NCI-H748 (cell line): ENCODE measurements around the gene TFDP2.

Source experiments
- DNase-seq: peaks from one replicate; lab custom pipeline; 2025; ENCODE audit not compliant: unreplicated experiment; lab: John Stamatoyannopoulos, UW

TFDP2 gene

DNA sequence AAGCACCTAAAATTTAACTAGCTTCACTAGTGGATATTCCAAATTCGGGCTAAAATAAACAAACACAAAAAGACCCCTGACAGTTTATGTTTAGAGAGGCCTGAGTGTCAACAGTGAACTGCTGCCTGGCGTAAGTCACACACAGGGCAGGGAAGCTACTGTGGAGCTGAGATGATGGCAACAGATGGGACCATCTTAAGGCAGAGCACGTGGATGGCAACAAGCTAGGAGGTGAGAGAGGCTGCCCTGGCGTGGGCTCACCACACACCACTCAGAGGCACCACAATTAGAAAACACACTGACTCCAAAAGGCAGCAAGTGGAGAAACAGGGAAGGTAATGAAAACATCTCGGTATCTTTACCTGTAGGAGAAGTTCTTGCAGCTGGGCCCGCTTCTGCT is 179.6 kb downstream of the TFDP2 start:
- no peak for DNase-seq

DNA sequence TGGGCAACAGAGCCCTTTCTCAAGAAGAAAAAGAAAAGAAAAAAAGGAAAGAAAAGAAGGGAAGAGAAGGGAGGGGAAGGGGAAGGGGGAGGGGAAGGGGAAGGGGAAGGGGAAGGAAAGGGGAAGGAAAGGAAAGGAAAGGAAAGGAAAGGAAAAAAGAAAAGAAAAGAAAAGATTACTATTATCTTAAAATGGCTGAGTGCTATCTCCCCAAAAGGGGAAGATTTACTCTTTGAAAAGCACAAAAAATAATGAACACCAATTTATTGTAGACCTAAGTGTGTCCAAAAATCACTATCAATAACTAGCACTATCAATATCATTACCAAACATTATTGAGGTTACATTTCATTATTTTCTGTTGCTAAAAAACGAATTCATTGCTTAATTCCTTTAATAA is 183.9 kb downstream of the TFDP2 start:
- no peak for DNase-seq

DNA sequence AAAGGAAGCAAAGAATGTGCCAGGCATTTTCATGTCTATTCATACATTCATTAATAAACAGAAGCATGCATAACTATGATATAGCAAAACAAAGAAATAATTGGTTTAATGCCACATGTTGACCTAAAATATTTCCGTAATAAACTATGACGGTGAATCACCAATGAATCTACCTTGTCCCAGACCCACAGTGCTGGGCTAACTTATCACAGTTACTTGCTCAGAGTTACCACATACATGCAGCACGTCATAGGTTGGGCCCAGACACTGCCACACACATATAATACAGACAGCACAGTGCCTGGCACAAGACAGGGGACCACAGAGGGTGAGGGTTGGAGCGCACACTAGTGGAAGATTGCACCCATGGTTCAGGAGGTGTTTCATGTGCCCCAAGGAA is 186.0 kb downstream of the TFDP2 start:
- no peak for DNase-seq

DNA sequence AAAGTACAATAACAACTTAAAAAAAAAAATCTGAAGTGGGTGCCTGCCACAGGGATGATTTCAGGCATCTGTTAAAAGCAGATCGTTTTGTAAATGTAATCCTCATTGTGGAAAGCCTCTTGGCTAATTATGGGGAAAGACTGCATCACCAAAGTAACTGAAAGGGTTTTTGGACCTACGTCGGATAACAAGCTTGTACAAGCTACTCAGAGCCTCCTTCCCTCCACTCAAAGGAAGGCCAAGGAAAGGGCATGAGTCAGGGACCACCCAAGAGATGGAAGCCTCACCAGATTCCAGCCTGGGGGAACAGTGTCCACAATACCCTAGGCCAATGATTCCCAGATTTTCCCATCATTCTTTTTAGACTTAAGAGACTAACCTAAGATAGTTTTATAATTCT is 188.6 kb downstream of the TFDP2 start:
- no peak for DNase-seq

DNA sequence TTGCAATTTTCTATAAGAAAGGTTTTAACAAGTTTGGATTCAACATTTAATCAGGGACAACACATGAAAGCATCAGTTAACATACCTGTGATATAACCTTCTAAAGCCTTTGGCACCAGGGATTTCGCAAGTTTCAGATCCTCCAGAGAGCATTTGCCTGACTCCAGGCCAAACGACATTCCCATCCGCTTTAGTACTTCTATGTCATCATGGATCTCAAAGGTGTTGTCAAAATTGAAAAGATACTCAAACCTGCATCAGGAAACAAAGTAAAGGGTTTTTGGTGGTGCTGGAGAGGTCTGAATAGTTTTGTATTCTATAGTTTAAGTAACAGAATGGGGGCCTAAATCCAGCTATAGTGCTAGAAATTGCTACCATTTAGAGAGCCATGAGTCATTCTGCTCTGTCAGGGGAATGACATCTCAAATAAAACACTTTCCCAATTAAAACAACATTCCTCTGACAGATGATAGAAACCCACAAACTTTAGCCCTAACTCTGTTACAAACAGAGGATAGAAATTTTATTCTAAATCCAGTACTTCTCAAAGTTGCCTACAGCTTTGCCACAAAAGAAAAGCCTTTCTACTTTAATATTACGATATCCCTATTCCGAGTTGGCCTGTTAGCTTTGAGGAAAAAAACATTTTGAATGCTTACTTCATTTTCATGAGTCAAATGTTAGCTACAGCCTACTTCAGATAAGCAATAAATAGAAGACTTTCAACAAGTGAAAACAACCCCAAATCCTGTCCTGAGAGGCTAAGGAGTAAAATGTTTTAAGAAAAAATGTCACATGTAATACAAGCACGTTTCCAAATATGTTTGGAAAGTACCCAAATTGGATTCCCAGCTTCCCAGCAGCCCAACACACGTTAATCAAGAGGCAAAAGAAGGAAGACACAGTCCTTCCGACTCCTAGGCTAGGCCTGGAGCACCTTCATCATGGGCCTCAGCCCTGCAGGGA is 189.5 kb downstream of the TFDP2 start:
- DNase-seq = no peak

DNA sequence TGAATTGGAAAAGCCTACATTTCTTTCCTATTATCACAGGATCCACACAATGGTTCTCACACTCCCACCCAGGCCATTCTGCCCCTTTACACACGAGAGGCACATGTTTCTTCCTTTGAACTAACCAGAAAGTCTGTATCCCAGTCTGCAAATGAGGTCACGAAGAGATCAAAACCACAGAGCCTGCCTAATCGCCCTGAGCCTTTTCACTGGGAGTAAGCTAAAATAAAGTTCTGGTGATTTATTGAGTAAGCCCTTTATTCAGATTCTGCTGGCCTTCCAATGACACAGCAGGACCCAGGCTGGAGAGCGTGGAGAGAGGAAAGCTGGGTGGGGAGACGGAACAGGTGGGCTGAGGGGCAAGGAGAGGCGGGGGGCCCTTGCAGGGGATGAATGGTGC is 194.2 kb downstream of the TFDP2 start:
- no peak for DNase-seq

DNA sequence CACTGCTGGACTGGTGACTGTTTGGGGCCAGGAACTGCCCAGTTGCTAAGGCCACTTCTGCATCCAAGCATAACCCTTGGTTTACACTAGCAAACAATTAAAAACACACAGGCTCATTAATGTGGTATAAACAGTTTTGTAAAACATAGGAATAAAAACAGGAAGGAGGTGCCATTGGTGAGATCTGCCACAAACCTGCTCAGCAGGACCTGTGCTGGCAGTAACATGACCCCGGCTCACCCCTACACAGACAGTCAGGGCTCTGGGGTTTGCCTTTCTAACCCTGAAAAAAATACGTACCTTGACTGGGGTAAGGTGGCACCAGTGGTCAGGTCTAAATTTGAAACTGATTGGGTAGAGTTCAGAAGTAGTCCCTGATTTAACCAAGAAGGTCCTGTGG is 196.7 kb downstream of the TFDP2 start:
- DNase-seq = no peak

DNA sequence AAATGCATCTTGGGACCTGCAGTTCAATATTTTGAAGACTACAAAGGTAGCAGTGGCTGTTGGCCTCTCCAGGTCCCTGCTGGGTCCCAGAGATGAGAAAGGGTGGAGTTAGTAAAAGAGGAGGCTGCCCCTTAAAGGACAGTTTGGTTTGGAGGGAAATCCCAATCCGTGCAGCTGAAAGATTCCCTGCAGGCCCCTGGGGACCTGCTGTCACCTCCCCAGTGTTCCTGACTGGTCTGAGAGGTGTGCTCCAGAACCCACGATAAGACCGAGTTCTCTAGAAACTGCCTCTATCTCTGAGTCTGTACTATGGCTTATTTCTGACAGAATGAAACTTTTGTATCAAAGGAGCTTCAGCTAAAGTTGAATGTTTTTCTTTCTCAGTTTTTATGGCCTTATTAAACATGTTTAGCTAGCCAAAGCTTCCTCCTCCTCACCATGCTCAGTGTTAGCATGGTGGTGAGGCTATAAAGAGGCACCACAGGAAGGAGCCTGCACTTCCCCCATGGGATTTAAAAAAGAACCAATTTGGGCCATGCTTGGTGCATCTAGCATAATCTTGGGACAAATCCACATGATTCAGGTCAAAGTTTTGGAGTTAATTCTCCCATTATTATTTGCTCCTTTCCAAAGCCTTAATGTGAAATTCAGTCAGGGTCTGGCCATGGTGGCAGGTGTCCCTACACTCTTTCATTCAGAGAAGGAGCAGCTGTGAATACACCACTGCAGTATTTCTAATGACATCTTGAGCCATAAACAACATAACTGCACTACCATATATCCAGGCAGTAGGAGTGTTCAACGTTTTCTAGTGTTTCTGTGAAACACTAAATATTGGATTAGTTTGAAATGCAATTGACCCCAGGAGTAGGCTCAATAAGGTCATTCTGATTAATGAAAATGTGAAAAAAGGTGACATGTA is 198.5 kb downstream of the TFDP2 start:
- DNase-seq = no peak

DNA sequence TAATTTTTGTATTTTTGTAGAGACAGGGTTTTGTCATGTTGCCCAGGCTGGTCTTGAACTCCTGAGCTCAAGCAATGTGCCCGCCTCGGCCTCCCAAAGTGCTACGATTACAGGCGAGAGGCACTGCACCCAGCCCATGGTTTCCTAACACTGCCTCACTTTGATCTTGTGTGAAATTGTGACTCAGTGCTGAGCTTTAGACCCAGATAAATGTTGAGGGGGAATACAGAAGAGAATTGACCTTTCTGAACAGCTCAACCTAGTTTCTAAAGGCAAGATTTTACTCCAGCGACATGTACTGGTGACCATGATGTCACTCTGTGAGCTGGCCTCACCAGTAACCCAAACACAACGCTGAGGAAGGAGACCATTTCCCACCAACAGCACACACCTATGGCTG is 199.4 kb downstream of the TFDP2 start:
- no peak for DNase-seq

DNA sequence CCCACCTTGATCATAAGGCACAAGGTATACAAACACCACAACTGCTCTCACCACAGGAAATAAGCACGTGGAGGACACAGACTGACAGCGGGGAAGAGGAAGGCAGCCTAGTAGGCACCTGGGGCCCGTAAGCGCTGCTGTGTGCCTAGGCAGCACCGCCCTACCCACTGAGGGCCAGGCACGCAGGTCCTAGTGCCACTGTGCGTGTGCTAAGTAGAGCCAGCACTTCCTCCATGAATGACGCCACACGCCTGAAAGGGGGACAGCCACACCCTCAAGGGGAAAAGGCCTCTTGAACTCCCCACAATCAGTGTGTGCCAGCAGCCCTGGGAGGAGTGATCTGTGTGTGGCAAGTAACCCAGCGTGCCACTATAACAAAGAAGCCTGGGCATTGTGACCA is 199.9 kb downstream of the TFDP2 start:
- no peak for DNase-seq

DNA sequence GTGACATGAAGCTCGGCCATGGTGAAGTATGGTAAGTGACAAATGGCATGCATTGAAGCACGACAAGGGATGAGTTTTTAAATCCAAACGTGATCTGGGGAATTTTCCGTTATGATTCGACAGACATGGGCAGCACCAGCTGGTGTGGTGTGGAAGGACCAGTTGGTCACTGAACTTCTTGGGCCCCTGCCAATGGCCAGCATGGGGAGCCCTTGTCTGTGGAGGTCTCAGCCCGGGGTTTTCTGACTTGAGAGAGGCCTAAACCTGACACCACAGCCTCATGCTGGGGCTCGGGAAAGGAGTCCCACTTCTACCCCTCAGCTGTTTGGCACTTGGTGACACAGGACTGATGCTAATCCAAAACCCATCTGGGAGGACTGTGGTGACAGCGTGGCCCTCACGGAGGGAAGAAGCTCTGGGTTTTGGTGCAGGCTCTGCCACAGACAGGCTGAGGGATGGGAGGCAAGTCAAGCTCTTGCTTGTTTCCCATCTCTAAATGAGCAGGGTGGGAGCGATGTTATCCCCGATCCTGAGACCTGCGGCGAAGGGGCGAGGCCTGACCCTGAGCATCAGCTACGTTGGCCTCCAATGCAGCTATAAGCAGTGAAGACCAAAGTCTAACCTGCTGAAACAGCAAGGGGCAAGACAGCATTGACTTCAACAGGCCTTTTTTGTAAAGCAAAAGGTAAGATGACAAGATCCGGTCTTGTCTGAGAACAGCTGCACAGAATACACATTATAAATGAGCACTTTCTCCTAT is 203.4 kb downstream of the TFDP2 start:
- DNase-seq = no peak

DNA sequence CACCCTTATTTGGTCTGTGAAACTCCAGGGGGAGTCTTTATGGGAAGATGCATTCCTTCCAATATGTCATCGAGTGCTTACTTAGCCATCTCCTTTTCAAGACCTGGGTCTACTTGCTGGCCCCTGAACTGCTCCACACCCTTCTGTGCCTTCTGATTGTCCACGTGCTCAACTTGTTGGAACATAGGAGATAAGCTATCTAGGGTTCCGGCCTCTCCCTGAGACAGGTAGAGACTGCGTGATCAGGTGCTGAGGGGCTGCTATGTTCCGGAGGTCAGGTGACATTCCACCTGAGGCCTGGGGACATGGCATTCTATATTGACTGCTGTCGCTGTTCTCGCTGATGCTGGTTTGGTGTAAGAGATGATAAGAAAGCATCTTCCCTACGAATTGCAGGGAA is 207.3 kb downstream of the TFDP2 start:
- no peak for DNase-seq

DNA sequence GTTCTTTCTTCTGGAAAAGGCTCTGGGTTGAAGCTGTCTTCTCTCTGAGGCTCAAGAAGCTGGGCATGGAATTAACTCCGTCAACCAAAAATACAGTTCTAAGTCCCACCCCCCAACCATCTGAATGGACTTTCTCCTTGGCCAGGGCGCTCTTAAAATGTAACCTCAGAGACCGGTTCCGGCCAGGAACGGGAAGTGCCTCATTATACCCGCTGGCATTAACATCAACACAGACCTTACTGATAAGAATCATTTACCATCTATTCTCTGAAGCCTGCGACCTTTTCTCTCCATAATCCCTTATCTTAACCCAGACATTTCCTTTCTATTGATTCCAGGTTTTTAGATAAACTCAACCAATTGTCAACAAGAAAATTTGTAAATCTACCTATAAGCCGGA is 208.3 kb downstream of the TFDP2 start:
- DNase-seq = no peak

DNA sequence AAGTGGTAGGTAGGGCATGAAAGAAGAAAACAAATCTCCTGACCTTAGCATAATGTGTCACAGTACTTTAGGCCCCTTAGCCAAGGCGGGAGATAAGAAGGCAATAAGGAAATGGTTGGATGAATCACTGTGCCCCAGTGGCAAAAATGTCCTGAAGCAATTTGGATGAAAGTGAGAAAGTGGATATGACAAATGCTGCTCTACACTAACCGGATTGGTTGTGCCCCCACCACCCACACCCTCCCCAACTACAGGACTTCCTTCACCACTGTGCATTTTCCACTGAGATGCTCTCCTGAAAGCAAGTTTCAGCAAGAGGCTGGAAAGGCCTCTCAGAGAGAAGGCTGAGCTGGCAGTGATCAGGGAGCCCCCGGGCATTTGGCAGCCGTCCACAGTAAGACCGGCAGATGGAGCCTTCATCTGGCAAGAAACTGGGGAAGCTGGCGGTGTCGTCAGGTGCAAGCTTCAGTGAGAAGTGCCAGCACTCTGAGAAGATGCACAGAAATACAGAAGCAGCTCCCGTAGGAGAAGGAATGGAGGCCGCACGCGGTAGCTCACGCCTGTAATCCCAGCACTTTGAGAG is 209.1 kb downstream of the TFDP2 start:
- DNase-seq = no peak

DNA sequence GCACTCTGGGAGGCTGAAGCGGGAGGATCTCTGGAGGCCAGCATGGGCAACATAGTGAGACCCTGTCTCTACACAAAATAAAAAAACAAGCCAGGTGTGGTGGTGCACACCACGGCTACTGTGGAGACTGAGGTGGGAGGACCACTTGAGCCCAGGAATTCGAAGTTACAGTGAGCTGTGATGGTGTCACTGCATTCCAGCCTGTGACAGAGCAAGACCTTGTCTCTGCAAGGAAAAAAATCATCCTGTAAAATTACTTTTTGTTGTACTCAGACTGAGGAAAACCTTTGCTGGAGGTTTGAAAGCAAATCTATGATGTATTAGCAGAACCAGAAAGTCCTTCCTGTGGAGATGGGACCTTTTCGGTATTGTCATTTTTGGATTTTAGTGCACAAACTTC is 209.6 kb downstream of the TFDP2 start:
- DNase-seq = no peak

DNA sequence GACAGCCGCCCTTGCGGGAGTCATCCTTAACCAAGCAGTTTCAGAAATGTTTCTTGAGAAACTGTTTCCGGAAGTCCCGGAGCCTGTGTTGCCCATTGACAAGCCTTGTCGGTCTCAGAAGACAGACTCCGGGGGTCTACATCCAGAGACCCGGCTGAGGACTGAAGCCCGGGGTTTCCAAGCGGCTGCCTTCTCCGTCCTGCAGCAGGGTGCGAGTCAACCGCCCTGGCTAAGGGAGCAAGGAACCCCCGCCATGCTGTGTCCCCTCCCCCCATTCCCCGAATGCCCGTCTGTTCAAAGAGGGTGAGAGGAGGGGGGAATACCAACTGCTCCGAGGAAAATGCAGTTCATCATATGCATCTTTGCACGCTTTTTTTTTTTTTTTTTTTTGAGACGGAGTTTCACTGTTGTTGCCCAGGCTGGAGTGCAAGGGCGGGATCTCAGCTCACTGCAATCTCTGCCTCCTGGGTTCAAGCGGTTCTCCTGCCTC is 211.3 kb downstream of the TFDP2 start:
- no peak for DNase-seq

DNA sequence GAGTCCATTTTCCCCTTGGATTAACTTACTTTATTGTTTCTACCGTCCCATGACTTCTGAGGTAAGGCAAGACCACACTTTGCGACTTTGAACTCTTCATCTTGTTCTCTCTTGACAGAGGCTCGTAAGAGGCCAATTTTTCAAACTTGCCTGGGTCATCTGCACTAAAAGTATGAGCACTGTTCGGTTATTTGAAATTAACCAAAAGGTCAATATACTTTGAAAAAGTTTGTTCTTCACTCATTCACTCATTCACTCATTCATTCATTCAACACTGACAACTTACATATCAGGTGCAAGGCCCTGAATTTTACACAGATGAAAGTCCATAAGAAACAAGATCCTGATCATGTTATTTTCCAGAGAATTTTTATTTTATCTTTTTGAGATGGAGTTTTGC is 215.0 kb downstream of the TFDP2 start:
- no peak for DNase-seq

DNA sequence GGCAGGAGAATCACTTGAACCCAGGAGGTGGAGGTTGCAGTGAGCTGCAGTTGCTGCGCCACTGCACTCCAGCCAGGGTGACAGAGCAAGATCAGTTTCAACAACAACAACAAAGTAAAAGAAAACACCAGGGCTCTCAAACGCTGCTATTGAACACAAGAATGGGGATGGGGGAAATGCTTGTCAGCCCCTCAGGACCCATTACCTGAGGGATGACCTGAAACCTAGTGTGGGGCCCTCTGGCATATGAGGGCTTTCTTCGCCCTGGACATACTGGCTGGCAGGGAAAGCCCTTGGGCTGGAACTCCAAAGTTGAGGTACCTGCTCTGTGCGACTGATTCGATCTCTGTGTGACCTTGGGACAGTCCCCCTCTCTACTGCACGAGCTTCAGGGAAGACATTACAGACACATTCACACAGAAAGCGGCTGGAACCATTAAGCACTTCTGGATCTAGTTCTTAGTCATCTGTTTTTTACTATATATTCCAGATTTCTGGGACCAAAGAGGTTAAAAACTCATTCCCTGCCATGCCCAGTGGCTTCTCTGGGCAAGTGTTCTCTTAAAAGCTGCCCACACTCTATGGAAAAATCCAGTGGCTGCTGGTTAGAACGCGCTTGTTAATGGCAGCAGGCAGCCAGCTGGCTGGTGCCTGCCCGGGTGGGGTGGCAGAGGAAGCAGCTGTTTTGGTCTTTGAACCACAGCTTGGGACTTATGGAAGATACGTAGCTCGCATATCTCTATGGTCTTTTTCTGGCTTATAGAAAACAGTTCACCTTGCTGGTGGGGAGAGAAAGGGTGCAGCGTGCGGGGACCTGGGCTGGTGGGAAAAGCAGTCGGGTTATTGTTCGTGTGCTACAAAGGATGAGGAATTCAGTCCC is 215.7 kb downstream of the TFDP2 start:
- no peak for DNase-seq

DNA sequence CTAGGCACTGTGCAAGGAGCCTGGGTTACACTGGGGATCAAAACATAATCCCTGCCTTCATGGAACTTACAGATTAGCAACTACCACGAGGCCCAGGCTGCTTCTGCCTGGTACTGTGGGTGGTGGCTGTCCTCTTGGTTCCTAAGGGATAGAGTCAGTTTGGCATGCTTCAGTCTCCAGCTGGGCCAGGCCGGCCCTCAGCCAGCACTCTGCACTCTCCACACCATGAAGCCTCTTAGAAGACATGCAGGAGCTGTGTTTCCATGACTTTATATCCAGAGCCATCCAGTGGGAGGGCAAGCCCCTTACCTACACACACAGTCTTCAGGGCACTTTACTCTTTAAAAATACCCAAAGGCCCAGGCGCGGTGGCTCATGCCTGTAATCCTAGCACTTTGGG is 218.5 kb downstream of the TFDP2 start:
- no peak for DNase-seq
